ENCODE measurements around the gene MBTPS1. TPM values are rescaled to one million over a fixed set of nuclear protein-coding genes. Genes with fewer than 3 reads are reported as not detected.

MBTPS1 gene
- total and polyA plus RNA-seq, 4 donors: 21.1 to 65.0 (median 30.8) TPM

GRCh38 chr16:84103678-84104077, 13.1 kb downstream of the MBTPS1 start:
- no peak for DNase-seq (ENCODE audit: low spot score)
- TF ChIP-seq TAF1 (conservative IDR thresholded peaks at IDR 0.05) (no peak), YY1 (IDR thresholded peaks at IDR 0.05) (no peak)
- H3K27ac ChIP-seq (ENCODE audit: low read depth in 1 of 2, low read length in 2 of 2): no peak overlapping the region
- H3K4me1 ChIP-seq (ENCODE audit: control insufficient read depth in 4 of 4, insufficient read depth in 4 of 4, low read length in 3 of 4): no peaks in the 10 kb centered on the region
- H3K36me3 ChIP-seq (ENCODE audit: control insufficient read depth in 4 of 4, insufficient read depth in 3 of 4, low read depth in 1 of 4, low read length in 3 of 4): peaks cover 0 to 5% (median 4%) of the 10 kb centered on the region in 4 donors
- no peaks in the 10 kb centered on the region for H3K27me3 ChIP-seq (ENCODE audit: control insufficient read depth in 4 of 4, insufficient read depth in 4 of 4, low read length in 3 of 4)
- H3K9ac ChIP-seq (ENCODE audit: low read depth in 1 of 2, low read length in 2 of 2): no peak overlapping the region
- H3K9me3 ChIP-seq (ENCODE audit: control insufficient read depth in 4 of 4, low read length in 3 of 4): no peaks in the 10 kb centered on the region
- no peak overlapping the region for H3K4me3 ChIP-seq (ENCODE audit: low read depth in 1 of 3, low read length in 3 of 3)
- WGBS: 60% methylated on average over 5 of the region's 5 CpGs

DNA sequence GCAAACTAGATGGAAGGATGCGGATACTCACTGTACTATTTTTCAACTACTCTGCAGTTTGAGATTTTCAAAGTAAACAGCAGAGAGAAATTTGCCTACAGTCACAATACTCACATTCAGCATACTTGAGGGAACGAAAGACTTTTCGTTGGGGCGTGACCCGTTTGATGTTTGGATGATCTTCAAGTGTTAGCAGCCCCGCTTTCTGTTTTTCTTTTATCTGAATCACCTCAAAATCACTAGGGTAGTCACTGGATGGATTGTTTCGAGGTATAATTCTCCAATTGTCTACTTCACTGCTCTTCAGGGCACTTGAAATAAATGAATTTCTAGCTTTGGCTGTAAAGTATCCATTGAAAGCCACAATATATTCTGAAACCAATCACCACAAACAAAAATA, 17.8 kb downstream of the MBTPS1 start:
- Histone ChIP-seq H3K27ac (ENCODE audit: low read depth in 1 of 2, low read length in 2 of 2) (no peak overlapping the region), H3K4me1 (ENCODE audit: control insufficient read depth in 4 of 4, insufficient read depth in 4 of 4, low read length in 3 of 4) (peaks cover 4 to 16% (median 14%) of the 10 kb centered on the region in 4 donors), H3K9ac (ENCODE audit: low read depth in 1 of 2, low read length in 2 of 2) (no peak overlapping the region), H3K4me3 (ENCODE audit: low read depth in 1 of 3, low read length in 3 of 3) (no peak overlapping the region), H3K27me3 (ENCODE audit: control insufficient read depth in 4 of 4, insufficient read depth in 4 of 4, low read length in 3 of 4) (no peaks in the 10 kb centered on the region), H3K36me3 (ENCODE audit: control insufficient read depth in 4 of 4, insufficient read depth in 3 of 4, low read depth in 1 of 4, low read length in 3 of 4) (peaks cover 6 to 26% (median 19%) of the 10 kb centered on the region in 4 donors), H3K9me3 (ENCODE audit: control insufficient read depth in 4 of 4, low read length in 3 of 4) (no peaks in the 10 kb centered on the region)
- TF ChIP-seq, protein P1, sequence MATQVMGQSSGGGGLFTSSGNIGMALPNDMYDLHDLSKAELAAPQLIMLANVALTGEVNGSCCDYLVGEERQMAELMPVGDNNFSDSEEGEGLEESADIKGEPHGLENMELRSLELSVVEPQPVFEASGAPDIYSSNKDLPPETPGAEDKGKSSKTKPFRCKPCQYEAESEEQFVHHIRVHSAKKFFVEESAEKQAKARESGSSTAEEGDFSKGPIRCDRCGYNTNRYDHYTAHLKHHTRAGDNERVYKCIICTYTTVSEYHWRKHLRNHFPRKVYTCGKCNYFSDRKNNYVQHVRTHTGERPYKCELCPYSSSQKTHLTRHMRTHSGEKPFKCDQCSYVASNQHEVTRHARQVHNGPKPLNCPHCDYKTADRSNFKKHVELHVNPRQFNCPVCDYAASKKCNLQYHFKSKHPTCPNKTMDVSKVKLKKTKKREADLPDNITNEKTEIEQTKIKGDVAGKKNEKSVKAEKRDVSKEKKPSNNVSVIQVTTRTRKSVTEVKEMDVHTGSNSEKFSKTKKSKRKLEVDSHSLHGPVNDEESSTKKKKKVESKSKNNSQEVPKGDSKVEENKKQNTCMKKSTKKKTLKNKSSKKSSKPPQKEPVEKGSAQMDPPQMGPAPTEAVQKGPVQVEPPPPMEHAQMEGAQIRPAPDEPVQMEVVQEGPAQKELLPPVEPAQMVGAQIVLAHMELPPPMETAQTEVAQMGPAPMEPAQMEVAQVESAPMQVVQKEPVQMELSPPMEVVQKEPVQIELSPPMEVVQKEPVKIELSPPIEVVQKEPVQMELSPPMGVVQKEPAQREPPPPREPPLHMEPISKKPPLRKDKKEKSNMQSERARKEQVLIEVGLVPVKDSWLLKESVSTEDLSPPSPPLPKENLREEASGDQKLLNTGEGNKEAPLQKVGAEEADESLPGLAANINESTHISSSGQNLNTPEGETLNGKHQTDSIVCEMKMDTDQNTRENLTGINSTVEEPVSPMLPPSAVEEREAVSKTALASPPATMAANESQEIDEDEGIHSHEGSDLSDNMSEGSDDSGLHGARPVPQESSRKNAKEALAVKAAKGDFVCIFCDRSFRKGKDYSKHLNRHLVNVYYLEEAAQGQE (IDR thresholded peaks at IDR 0.05): no peak
- TF ChIP-seq YY1 (IDR thresholded peaks at IDR 0.05) (no peak), SP1 (IDR thresholded peaks at IDR 0.05) (no peak), TAF1 (conservative IDR thresholded peaks at IDR 0.05) (no peak), HNF4A (conservative IDR thresholded peaks at IDR 0.05) (no peak), FOXA2 (IDR thresholded peaks at IDR 0.05) (no peak), RXRA (IDR thresholded peaks at IDR 0.05) (no peak), GABPA (IDR thresholded peaks at IDR 0.05 in 1 of 2, conservative IDR thresholded peaks at IDR 0.05 in 1 of 2) (no peak), EGR1 (IDR thresholded peaks at IDR 0.05; ENCODE audit: low read depth in 2 of 2) (no peak), ATF3 (IDR thresholded peaks at IDR 0.05) (no peak), CTCF (IDR thresholded peaks at IDR 0.05; ENCODE audit: low read depth, low read length, missing input control) (no peak), FOXA1 (IDR thresholded peaks at IDR 0.05) (no peak), RAD21 (IDR thresholded peaks at IDR 0.05) (no peak), JUND (IDR thresholded peaks at IDR 0.05) (no peak), NR2F2 (IDR thresholded peaks at IDR 0.05) (no peak), MAX (IDR thresholded peaks at IDR 0.05) (no peak), HNF4G (IDR thresholded peaks at IDR 0.05) (no peak)
- TF ChIP-seq, protein P2, sequence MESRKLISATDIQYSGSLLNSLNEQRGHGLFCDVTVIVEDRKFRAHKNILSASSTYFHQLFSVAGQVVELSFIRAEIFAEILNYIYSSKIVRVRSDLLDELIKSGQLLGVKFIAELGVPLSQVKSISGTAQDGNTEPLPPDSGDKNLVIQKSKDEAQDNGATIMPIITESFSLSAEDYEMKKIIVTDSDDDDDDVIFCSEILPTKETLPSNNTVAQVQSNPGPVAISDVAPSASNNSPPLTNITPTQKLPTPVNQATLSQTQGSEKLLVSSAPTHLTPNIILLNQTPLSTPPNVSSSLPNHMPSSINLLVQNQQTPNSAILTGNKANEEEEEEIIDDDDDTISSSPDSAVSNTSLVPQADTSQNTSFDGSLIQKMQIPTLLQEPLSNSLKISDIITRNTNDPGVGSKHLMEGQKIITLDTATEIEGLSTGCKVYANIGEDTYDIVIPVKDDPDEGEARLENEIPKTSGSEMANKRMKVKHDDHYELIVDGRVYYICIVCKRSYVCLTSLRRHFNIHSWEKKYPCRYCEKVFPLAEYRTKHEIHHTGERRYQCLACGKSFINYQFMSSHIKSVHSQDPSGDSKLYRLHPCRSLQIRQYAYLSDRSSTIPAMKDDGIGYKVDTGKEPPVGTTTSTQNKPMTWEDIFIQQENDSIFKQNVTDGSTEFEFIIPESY (IDR thresholded peaks at IDR 0.05): no peak
- DNase-seq (ENCODE audit: low spot score): no peak
- 96% methylated on average over 7 of the region's 7 CpGs for WGBS

All from liver (tissue), 9 donors.